Kidney tubule cell (primary cell): ENCODE results near the gene XRCC5.
A peak's percentile ranks its signal among the peaks of the same experiment; 100 is the strongest.

Experiments
- DNase-seq: peaks from one replicate; pipeline ENCODE4 v3.0.0-alpha.2; 2018; ENCODE audit warnings: low spot score

Gene XRCC5

DNA sequence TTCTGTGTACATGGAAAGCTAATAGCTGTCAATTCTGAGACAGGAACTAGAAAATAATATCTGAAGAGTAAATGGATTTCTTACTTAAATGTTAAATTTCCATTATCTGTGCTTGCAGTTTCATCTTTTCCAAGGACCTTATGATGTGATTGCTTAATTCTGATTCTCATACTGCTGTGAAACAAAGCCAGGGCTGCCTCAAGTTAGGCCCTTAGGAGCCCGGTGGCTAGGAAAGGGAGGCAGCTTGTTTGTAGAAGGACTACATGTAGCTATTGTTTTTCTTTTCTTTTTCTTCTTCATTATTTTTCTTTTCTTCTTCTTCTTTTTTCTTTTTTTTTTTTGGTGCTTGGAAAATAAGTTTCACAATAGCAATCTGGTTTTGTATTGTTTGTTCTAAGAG is 50.5 kb downstream of the XRCC5 start:
- no peak for DNase-seq

DNA sequence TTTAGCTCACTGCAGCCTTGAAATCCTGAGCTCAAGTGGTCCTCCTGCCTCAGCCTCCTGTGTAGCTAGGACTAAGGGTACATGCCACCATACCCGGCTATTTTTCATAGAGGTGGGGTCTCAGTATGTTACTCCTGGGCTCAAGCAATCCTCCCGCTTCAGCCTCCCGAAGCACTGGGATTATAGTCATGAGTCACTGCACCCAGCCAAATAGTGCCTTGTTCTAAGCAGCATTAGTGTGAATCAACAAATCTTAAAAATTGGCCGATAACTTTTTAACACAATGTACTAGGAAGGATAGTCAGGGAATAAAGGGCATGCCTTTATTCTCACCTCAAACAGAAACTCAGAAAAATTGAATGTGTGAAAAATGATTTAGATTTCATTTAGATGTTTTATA is 51.6 kb downstream of the XRCC5 start:
- DNase-seq, result no peak

DNA sequence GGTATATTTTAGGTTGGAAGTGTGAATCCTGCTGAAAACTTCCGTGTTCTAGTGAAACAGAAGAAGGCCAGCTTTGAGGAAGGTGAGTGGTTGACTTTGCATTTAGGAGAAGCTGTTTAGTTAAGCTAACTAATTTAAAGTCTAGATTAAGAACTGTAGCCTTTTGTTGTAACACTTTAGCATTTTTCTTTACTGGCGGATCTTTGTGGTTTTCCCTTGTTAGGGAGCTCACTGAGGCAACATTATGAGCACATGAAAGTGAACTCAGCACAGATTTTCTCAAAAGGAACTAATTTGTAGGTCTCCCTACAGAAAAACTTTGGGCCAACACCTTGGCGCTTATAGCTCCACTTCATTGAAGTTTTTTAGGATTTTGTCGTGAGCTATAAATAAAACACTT is 52.8 kb downstream of the XRCC5 start:
- no peak for DNase-seq

DNA sequence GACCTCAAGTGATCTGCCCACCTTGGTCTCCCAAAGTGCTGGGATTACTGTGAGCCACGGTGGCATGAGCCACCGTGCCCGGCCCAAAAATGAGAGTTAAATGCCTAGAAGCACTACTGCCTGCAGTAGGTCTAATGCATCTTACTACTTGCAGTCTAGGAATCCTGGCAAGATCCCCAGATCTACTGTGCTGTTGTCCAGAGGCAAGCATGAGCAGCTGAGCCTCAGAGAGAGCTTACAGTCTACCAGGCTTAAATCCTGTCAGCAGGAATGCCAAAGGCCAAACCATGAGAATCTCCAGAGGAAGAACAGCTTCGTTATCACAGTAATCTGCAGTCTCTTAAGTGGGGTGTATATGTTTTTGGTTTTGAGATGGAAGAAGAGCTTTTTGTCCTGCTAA is 54.4 kb downstream of the XRCC5 start:
- no peak for DNase-seq

DNA sequence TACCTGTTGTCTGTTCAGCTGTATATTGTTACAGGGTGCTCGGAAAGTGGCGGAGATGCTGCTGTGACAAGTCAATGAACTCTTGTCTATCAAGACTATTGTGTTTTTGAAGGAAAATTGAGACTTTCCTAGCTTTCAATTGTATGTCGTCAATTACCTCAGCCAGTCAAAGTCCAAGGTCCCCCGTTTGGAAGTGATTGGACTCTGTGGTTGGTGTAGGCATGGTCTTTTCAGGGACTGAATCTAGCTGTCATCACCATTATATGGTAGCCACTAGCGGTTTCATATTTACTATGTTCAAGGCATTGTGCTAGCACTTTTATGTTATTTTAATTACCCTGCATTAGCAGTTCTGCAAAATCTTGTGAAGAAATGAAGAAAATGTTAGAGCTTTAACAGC is 54.9 kb downstream of the XRCC5 start:
- DNase-seq, result no peak

DNA sequence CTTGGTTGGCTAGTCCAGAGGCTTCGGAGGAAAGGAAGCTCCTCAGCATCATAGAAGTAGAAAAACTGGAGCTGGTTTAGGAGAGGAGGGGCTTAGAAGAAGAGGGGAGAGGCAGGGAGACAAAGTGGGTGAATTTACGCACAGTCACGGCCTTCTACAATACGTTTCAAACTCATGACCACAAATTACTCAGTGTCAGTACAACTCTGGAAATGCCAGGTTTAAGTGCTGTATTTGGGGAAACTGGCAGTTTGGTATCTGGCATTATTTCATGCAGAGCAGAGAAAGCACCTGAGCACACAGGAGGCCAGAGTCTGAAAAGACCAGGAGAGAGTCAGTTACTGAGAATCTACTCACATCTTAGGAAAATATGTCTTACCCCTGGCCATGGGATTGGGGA is 55.4 kb downstream of the XRCC5 start:
- no peak for DNase-seq

DNA sequence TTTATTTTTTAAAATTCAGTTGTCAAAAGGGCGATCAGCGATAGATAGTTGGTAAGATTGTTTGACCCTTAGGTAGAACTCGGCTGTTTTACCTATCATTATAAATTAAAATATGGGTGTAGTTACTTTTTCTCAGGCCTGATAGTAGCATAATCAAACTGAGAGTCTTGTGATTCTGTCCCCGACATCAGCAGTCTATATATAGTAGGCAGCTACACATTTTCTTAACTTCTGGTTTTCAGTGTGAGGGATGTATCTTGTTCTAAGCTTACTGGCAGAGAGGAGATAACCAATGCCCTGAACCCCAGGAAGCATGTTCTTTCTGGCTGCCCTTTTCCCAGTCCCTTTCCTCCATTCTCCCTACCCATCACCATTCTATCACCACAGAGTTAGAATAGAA is 56.6 kb downstream of the XRCC5 start:
- DNase-seq, result no peak

DNA sequence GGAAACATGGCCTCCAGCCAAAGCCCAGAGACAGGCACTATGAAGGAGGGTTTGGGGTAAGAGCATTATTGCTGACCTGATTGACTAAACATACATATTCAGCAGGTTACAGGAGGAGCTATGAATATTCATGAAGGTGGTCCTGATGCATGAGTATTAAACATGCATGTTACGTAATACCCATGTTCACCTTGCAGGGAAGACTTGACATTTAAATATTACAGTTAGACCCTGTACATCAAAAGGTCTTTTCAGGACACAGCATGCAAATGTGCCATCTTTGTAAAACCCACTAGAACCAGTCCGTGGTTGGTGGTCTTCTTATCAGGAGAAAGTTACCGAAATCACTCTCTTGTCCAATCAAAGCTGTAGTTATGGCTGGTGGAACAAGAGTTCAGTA is 59.9 kb downstream of the XRCC5 start:
- no peak for DNase-seq

DNA sequence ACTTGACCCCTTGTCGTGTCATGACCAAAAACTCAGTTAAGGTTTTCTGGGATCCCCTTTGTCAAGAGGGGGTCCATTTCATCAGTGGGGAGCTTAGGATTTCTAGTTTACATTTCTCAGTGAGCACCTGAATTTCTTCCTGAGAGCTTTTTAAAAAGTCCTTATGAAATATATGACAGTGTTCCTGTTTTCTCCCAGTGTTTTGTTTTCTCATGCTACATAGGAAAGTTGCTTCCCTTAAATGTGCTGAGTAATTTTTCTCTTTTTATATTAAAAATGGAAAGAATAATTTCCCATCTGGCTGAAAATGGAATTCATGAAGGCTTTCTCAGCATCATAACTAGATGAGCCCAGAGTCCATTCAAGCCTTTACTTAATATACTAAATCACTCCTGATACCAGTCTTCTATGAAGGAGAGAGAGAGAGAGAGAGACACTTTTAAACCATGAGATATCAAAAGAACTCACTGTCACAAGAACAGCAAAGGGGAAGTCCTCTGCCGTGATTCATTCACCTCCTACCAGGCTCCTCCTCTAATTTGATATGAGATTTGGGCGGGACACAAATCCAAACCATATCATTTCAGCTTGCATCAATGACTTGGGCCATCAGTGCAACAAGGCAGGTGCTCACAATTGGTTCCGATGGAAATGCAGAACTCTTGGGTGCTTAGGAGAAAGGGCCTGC is 61.1 kb downstream of the XRCC5 start:
- no peak for DNase-seq

DNA sequence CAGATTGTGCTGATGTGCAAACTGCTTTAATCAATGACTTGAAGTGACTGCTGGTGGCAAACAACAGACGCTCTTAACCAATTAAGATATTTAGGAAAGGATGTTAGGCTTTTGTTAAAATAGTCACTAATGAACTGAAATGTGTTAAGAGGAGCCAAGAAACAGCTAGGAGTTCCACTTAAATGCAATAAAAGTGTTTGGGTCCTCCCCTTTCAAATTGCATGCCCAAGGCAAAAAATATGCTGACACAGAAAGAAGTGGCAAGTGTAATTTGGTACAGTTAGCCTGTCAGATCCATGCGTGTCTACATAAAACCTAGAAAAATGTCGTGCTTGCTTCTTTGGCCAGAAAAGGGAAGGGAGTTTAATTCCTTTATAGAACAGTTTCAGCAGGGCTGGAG is 61.9 kb downstream of the XRCC5 start:
- DNase-seq, result no peak

DNA sequence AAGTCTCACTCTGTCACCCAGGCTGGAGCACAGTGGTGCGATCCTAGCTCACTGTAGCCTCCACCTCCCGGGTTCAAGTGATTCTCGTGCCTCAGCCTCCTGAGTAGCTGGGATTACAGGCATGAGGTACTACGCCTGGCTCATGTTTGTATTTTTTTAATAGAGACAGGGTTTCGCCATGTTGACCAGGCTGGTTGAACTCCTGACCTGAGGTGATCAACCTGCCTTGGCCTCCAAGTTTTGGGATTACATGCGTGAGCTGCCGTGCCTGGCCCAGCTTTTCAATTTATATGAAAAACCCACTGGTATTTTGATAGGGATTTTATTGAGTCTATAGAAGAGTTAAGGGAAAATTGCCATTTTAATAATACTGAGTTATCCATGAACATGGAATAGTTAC is 63.3 kb downstream of the XRCC5 start:
- no peak for DNase-seq

DNA sequence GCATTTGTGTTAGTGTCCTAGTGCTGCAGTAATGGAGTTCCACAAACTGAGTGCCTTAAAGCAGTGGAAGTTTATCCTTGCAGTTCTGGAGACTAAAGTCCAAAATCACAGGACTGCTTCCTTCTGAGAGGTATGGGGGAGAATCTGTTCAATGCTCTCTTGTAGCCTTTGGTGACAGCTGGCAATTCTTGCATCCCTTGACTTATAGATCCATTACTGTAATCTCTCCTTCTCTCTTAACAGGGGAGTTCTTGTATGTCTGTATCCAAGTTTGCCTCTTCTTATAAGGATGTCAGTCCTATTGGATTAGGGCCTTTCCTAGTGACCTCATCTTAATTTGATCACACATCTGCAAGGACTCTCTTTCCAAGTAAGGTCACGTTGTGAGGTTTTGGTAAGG is 69.9 kb downstream of the XRCC5 start:
- DNase-seq, result no peak

DNA sequence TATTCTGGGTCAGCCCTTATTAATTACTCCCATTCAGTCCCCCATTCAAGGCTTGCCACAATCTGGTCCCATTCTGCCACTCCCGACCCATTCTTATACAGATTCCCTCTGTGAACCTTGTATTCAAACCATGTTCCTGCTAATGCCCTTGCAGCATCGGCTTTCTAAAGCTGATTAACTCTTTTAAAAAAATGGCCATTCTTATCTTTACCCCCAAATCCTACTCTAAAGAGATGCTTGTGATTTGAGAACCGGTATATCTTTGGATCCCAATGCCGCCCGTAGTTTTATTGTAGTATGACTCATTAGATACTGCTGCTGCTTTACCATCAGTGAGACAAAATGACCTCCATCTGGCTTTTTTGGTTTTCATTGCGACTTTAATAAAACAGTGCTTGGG is 72.2 kb downstream of the XRCC5 start:
- DNase-seq, result no peak

DNA sequence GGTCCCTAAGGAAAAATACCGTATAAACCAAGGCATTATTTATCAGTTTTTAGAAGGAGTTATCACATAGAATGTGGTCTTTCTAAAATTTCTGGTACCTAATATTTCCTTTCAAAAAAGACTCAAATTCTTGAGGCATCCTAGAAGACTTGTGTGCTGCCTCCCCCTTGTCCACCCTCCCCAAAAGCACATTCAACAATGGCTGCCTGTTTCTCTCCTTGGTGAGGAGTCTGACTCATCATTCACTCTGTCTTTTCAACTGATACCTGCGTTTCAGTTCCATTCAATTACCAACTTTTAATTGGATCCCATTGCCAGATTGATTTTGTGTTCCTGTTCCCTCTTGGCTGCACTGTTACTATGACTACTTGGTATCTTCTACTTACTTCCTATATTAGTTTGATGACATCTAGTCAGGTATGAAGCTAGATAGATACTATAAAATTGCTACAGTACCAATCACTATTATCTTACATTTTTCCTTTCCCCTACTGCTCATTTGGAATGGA is 72.9 kb downstream of the XRCC5 start:
- no peak for DNase-seq

DNA sequence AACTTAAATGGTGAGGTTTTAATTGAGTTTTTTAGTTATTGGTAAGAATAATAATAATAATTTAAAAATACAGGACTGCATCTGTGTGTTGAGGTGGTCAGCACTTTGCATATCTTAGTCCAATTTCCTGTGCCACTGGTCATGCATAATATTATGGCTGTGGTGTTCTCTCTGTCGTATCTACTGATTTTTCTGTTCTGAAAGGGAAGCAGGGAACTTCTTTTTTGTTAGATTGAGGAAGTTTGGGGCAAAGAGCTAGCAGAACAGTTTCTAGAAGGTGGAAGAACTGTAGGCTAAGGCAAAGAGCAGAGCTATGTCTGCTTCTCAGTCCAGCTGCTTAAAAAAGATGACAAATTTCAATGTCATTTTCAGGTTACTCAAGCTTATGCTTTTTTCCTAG is 74.3 kb downstream of the XRCC5 start:
- DNase-seq, result no peak

DNA sequence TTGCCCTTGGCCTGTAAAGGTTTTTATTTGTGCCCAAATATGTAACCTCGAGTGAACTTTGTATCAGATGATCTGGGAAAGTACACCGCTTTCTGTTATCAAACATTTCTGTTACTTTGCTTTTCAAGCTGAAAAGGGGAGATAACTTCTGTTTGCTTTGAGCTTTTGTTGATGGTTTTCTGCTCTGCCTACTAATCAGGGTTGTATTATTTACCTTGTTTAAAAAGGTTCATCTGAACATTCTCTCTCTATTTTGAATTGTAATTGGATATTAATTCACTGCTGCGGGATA is 79.4 kb downstream of the XRCC5 start:
- no peak for DNase-seq

DNA sequence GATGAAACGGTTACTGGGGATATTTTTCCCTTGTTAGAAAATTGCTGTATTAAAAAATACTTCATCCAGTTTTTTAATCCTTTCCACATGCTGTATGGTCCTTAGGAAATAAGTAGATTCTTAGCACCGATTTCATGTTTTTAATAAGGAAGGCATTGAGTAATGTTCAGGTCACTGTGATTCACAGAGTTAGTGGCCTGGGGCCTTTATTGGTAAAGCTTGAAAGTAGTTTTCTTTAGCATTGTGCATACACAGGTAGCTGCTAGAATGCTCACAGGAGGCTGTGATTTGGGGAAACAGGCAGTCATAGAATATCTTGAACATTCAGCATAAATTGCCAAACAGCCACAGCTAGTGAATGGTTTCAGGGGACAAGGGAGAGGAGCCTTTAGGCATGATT is 79.8 kb downstream of the XRCC5 start:
- DNase-seq, result peak; percentile 15

DNA sequence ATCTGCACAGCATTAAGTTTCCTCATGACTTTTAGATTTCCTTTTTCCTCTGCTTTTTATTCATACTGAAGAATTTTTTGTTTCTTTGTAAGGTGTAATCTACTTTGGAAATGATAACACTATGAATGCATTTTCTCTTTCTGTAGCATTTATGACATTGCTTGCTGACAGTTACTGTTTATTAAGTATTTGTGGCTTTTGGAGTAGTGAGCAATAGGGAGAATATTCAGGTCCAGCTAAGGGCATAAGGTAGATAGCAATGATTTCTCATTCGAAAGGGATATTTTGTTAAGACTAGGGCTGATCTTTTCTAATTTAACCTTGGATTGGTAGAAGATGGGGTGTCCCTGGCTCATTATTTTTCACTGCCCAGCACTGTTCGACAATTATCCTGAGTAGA is 80.3 kb downstream of the XRCC5 start:
- peak; percentile 22 for DNase-seq

DNA sequence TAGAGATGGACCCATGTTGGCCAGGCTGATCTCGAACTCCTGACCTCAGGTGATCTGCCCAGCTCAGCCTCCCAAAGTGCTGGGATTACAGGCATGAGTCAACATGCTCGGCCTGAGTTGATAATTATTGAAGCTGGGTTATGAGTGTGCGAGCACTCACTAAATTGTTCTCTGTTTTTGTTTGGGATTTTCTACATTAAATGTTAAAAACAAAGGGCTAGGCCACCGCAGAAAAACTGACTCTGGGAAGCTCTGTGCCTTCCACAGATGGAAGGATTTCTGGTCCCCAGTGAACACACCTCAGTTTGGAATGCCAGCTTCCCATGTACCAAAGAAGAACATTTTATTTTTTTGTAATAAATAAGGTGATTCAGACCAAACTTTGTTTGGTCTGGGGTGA is 83.0 kb downstream of the XRCC5 start:
- peak; percentile 19 for DNase-seq

DNA sequence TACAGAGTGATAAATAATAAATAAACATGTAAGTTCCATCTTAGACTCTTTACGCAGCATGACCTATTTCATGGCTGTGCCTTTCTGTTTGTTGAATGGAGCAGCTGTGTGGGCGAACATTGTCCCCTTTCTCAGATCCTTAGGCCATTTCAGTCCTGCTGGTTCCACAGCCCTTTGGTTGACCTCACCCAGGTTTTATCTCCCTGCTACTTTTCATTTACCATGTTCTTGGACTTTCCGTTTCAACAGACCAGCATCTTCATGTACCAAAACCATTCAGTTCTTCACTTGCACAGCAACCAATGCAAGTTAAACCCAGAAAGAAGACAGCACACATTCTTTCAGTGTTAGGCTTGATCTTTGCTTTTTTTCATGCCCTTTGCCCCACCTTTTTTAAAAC is 83.8 kb downstream of the XRCC5 start:
- no peak for DNase-seq

DNA sequence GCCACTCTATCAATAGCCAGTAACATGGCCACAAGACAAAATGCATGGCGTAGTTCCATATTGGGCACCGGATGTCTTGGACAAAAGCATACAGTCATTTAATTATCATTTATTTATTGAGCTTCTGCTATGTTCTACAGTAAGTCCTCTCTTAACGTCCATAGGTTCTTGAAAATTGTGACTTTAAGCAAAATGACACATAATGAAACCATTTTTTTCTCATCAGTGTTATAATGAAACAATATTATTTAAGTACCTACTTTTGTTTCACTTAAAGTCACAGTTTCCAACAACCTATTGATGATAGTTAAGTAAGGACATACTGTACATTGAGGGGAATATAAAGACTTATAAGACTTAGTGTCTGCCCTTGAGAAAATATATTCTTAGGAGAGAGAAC is 84.9 kb downstream of the XRCC5 start:
- DNase-seq, result no peak

DNA sequence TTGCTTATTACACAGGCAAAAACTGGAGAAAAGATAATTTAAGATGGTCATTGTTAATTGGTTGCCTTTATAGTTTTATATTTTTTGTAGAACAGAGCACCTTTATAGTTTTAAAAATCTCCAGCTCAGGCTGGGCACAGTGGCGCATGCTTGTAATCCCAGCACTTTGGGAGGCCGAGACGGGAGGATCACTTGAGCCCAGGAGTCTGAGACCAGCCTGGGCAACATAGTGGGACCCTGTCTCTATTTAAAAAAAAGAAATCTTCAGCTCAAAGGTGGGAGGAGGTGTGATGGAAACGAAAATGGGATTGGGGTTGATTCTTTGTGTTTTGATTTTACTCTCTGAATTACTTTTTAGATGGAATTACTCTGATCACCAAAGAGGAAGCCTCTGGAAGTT is 85.4 kb downstream of the XRCC5 start:
- DNase-seq, result no peak

DNA sequence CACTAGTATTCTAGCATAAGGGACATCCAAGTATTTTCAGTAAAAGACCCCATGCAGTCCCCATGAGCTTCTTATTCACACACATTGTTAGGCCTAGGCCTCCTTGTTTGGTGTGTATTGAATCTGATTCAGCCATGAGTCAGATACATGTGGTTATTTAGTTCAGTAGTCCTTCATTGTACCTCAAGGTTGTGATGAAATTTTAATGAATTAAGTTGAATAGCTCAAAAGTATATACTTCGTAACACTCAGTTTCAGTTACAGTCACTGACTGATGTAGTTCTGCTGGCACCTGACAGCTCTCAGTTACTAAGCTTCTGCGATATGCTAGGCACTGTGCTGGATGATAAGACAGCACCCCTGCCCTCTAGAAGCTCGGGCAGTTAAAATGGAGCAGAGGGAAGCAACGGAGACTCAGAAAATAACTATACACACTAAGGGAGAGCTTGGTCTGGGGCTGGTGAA is 86.4 kb downstream of the XRCC5 start:
- DNase-seq, result peak; percentile 90

DNA sequence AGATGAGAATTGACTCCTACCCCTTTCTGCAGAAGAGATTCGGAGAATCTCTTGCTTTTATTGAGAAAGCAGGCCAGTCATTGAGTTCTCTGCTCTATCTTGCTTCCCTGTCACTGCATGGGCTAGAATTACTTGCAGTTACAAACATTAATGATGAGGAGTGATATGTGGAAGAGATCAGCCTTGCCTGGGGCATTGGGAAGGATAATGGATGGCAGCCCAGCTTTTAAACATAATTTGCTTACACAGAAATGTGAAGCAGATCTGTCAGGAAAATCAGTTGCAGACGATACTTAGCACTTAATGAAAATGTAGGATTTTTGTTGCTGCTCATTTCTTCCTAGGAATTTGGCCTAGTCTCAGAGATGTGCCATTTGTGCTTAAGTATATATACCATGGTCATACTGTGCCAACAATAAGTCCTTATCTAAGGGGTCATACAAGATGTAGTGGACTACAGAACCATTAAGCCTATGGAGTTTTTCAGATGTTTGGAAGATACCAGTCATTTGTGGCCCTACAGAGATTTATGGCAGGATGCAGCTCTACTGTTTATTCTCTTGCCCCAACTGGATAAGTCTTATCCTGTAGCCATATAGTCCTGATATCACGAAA is 92.7 kb downstream of the XRCC5 start:
- DNase-seq, result no peak
